K562 (cell line): ENCODE data around the gene ITSN2. TPM values are rescaled to one million over a fixed set of nuclear protein-coding genes. Genes with fewer than 3 reads are reported as not detected.

ENCODE experiments used
- FIP1L1 ChIP-seq: fragments of 200-400 bp; formaldehyde crosslinking; IDR thresholded peaks from 2 replicates; pipeline ENCODE4 v1.6.1; 2018; ENCODE audit warnings: mild to moderate bottlenecking, low read depth, low read length; ENCODE audit not compliant: poor library complexity, severe bottlenecking
- FOXM1 ChIP-seq, 2 experiments: fragments of 450-650 bp in 1 of 2; sonication (generic) in 1 of 2; formaldehyde crosslinking in 1 of 2; IDR thresholded peaks; 2 replicates each; pipeline versions ENCODE4 v1.6.1 to v1.9.0; 2017 to 2022; ENCODE audit warnings: low read depth in 2 of 2, mild to moderate bottlenecking in 2 of 2, missing genetic modification reagents in 1 of 2, moderate library complexity in 1 of 2
- JUND ChIP-seq, 2 experiments: IDR thresholded peaks; 2 replicates in 1 of 2; 3 replicates in 1 of 2; pipeline ENCODE4 v1.6.1; 2011; ENCODE audit warnings: borderline replicate concordance in 2 of 2, low read depth in 2 of 2, low read length in 2 of 2, improper control_type of control experiment in 1 of 2, missing biosample characterization in 1 of 2, missing genetic modification characterization in 1 of 2, missing genetic modification reagents in 1 of 2
- NR1H2 ChIP-seq: sonication (generic); formaldehyde crosslinking; IDR thresholded peaks from 2 replicates; pipeline ENCODE4 v1.4.0; 2020; ENCODE audit warnings: mild to moderate bottlenecking, missing genetic modification reagents
- RBFOX2 ChIP-seq: fragments of 200-400 bp; formaldehyde crosslinking; IDR thresholded peaks from 2 replicates; pipeline ENCODE4 v1.6.1; 2017; ENCODE audit warnings: low read depth, mild to moderate bottlenecking, low read length, moderate library complexity
- STAT6 ChIP-seq: sonication (generic); formaldehyde crosslinking; IDR thresholded peaks from 2 replicates; pipeline ENCODE4 v1.8.1; 2023; ENCODE audit warnings: mild to moderate bottlenecking, missing genetic modification reagents
- polyA plus RNA-seq, 8 experiments: library from polyadenylated mRNA; depleted of rRNA in 4 of 8; stranded (reverse) in 5 of 8; unstranded in 3 of 8; fragments of >200 nt; fragmentation: Nextera tagmentation in 2 of 8; fragmentation: Illumina TruSeq in 1 of 8; extraction: Ambion mirVana in 2 of 8; extraction: Trizol in 1 of 8; gene quantifications; 2 replicates each; pipeline versions ENCODE4 v1.2.1 to v1.2.3, GENCODE V29; 2011 to 2014; ENCODE audit warnings: inconsistent platforms in 1 of 8, missing spikeins in 1 of 8
- total RNA-seq, 7 experiments: library from RNA; depleted of rRNA in 6 of 7; stranded (reverse); fragments of >200 nt in 6 of 7; fragmentation: Illumina TruSeq in 2 of 7; extraction: Trizol in 2 of 7; gene quantifications; 2 replicates each; pipeline versions ENCODE4 v1.2.1 to v1.2.3, GENCODE V29; 2011 to 2021; ENCODE audit warnings: low replicate concordance in 1 of 7
- TF ChIP-seq, protein P1 (sequence below), 2 experiments: fragments of 200-800 bp in 1 of 2; sonication (Bioruptor generic) in 1 of 2; sonication (generic) in 1 of 2; formaldehyde crosslinking in 1 of 2; IDR thresholded peaks in 1 of 2; conservative IDR thresholded peaks in 1 of 2; 2 replicates each; pipeline versions ENCODE4 v1.5.0 to v1.6.1; 2016 to 2020; ENCODE audit warnings: missing compliant biosample characterization in 1 of 2, missing genetic modification characterization in 1 of 2, missing genetic modification reagents in 1 of 2
- TF ChIP-seq, protein P2 (sequence below): sonication (generic); formaldehyde crosslinking; IDR thresholded peaks from 2 replicates; pipeline ENCODE4 v1.8.1; 2023; ENCODE audit warnings: mild to moderate bottlenecking, missing genetic modification reagents

ITSN2 gene
- total and polyA plus RNA-seq, 9 of the 15 experiments (the other 6 are each of a cell fraction or from before 2014, with no cell fraction given) = 6.6 to 19.9 (median 15.2) TPM

GRCh38 chr2:24360050-24360962, at the start of gene ITSN2 (continued):
- no peak for TF ChIP-seq FOXM1 (IDR thresholded peaks at IDR 0.05; ENCODE audit: low read depth)
- TF ChIP-seq FOXM1 (CRISPR knock-in tag; IDR thresholded peaks at IDR 0.05; ENCODE audit: low read depth) = no peak
- peak; percentile 93 for TF ChIP-seq RBFOX2
- 0 out of 2 replicates have a peak, but pooled peaks have one; percentile 60 for TF ChIP-seq STAT6 (CRISPR knock-in tag)
- no peak for TF ChIP-seq JUND (IDR thresholded peaks at IDR 0.05; ENCODE audit: borderline replicate concordance, low read depth, low read length)
- no peak for TF ChIP-seq JUND (tag; IDR thresholded peaks at IDR 0.05; ENCODE audit: borderline replicate concordance, low read depth, low read length)
- TF ChIP-seq NR1H2 = no peak
- TF ChIP-seq FIP1L1 = peak; percentile 82
- TF ChIP-seq, protein P1, sequence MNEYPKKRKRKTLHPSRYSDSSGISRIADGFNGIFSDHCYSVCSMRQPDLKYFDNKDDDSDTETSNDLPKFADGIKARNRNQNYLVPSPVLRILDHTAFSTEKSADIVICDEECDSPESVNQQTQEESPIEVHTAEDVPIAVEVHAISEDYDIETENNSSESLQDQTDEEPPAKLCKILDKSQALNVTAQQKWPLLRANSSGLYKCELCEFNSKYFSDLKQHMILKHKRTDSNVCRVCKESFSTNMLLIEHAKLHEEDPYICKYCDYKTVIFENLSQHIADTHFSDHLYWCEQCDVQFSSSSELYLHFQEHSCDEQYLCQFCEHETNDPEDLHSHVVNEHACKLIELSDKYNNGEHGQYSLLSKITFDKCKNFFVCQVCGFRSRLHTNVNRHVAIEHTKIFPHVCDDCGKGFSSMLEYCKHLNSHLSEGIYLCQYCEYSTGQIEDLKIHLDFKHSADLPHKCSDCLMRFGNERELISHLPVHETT (CRISPR knock-in tag; conservative IDR thresholded peaks at IDR 0.05 in 1 of 2, IDR thresholded peaks at IDR 0.05 in 1 of 2) = peak in 1 of 2 experiments; percentile 60; a peak in 1 of 4 replicates
- TF ChIP-seq, protein P2, sequence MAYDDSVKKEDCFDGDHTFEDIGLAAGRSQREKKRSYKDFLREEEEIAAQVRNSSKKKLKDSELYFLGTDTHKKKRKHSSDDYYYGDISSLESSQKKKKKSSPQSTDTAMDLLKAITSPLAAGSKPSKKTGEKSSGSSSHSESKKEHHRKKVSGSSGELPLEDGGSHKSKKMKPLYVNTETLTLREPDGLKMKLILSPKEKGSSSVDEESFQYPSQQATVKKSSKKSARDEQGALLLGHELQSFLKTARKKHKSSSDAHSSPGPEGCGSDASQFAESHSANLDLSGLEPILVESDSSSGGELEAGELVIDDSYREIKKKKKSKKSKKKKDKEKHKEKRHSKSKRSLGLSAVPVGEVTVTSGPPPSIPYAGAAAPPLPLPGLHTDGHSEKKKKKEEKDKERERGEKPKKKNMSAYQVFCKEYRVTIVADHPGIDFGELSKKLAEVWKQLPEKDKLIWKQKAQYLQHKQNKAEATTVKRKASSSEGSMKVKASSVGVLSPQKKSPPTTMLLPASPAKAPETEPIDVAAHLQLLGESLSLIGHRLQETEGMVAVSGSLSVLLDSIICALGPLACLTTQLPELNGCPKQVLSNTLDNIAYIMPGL (CRISPR knock-in tag) = peak; percentile 45
